ENCODE data around the gene STXBP6.

- TF ChIP-seq POLR2AphosphoS5 (IDR thresholded peaks at IDR 0.05) = no peak
- TF ChIP-seq POLR2A (IDR thresholded peaks at IDR 0.05) = no peak
- no peak for TF ChIP-seq CTCF (IDR thresholded peaks at IDR 0.05)
Measured at GRCh38 chr14:24903337-24903736, 146.6 kb downstream of the STXBP6 start.
